SK-N-SH treated with all-trans-retinoic acid at 6 μM for 48 hours (cell line): Measurements from ENCODE around the gene RBM17.

Source experiments
- ARNTL ChIP-seq: fragments of 450-650 bp; formaldehyde crosslinking; IDR thresholded peaks from 2 replicates; pipeline ENCODE4 v1.5.0; 2020; ENCODE audit warnings: low read depth, mild to moderate bottlenecking, moderate library complexity, borderline replicate concordance
- CSDC2 ChIP-seq: fragments of 250-450 bp; sonication (Bioruptor Pico); IDR thresholded peaks from 2 replicates; pipeline ENCODE4 v1.5.0; 2020; ENCODE audit warnings: mild to moderate bottlenecking, moderate library complexity
- GLIS3 ChIP-seq: fragments of 250-450 bp; sonication (Bioruptor Pico); IDR thresholded peaks from 2 replicates; pipeline ENCODE4 v1.5.0; 2020; ENCODE audit warnings: mild to moderate bottlenecking, moderate library complexity
- ISL1 ChIP-seq: fragments of 250-450 bp; sonication (Bioruptor Pico); IDR thresholded peaks from 2 replicates; pipeline ENCODE4 v2.1.2; 2022; ENCODE audit warnings: mild to moderate bottlenecking, moderate library complexity
- PATZ1 ChIP-seq: fragments of 250-450 bp; sonication (Bioruptor Pico); IDR thresholded peaks from 2 replicates; pipeline ENCODE4 v1.8.0; 2020; ENCODE audit warnings: mild to moderate bottlenecking, moderate library complexity, borderline replicate concordance
- RARB ChIP-seq: fragments of 250-450 bp; sonication (Bioruptor Pico); IDR thresholded peaks from 2 replicates; pipeline ENCODE4 v1.8.0; 2021; ENCODE audit warnings: mild to moderate bottlenecking, moderate library complexity
- ZFP3 ChIP-seq: fragments of 250-450 bp; sonication (Bioruptor Pico); IDR thresholded peaks from 2 replicates; pipeline ENCODE4 v1.5.0; 2020; ENCODE audit warnings: mild to moderate bottlenecking, moderate library complexity
- ZFP30 ChIP-seq: fragments of 450-650 bp; formaldehyde crosslinking; IDR thresholded peaks from 2 replicates; pipeline ENCODE4 v1.5.0; 2022; ENCODE audit warnings: mild to moderate bottlenecking, moderate library complexity
- ZNF565 ChIP-seq: fragments of 450-650 bp; formaldehyde crosslinking; conservative IDR thresholded peaks from 2 replicates; pipeline ENCODE4 v1.5.0; 2020; ENCODE audit warnings: low read depth, mild to moderate bottlenecking, moderate library complexity
- TF ChIP-seq, protein P1 (sequence below): fragments of 250-450 bp; sonication (Bioruptor Pico); IDR thresholded peaks from 2 replicates; pipeline ENCODE4 v1.5.1; 2020; ENCODE audit warnings: low read depth, mild to moderate bottlenecking, moderate library complexity

DNA sequence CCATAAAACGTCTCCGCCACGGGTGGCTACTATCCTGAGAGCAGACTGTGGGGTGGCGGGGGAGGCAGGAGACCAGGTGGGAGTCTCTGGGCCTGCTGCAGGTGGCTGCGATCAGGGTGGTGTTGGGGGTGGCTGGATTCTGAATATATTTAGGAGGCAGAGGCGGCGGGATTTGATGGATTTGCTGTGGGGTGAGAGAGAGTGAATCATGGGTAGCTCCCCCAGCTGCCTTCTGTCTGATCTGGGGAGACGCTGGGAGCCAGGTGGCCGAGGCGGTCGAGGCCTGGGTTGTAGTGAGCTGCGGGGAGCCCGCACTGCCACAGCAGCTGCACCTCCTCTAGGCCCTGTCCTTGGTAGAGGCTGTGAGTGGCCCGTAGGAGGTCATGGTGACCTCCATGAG, 65.7 kb downstream of the RBM17 start:
- no peak for TF ChIP-seq ZFP30 (CRISPR knock-in tag)
- no peak for TF ChIP-seq ZFP3 (CRISPR knock-in tag)
- TF ChIP-seq ISL1, result no peak
- TF ChIP-seq RARB, result no peak
- no peak for TF ChIP-seq ARNTL (CRISPR knock-in tag)
- no peak for TF ChIP-seq CSDC2 (CRISPR knock-in tag)
- no peak for TF ChIP-seq GLIS3
- TF ChIP-seq, protein P1, sequence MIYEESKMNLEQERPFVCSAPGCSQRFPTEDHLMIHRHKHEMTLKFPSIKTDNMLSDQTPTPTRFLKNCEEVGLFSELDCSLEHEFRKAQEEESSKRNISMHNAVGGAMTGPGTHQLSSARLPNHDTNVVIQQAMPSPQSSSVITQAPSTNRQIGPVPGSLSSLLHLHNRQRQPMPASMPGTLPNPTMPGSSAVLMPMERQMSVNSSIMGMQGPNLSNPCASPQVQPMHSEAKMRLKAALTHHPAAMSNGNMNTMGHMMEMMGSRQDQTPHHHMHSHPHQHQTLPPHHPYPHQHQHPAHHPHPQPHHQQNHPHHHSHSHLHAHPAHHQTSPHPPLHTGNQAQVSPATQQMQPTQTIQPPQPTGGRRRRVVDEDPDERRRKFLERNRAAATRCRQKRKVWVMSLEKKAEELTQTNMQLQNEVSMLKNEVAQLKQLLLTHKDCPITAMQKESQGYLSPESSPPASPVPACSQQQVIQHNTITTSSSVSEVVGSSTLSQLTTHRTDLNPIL (CRISPR knock-in tag), result no peak
- no peak for TF ChIP-seq PATZ1 (CRISPR knock-in tag)
- TF ChIP-seq ZNF565, result no peak
